ENCODE measurements around the gene LRBA.
A peak's percentile ranks its signal among the peaks of the same experiment; 100 is the strongest.

The LRBA gene

DNA sequence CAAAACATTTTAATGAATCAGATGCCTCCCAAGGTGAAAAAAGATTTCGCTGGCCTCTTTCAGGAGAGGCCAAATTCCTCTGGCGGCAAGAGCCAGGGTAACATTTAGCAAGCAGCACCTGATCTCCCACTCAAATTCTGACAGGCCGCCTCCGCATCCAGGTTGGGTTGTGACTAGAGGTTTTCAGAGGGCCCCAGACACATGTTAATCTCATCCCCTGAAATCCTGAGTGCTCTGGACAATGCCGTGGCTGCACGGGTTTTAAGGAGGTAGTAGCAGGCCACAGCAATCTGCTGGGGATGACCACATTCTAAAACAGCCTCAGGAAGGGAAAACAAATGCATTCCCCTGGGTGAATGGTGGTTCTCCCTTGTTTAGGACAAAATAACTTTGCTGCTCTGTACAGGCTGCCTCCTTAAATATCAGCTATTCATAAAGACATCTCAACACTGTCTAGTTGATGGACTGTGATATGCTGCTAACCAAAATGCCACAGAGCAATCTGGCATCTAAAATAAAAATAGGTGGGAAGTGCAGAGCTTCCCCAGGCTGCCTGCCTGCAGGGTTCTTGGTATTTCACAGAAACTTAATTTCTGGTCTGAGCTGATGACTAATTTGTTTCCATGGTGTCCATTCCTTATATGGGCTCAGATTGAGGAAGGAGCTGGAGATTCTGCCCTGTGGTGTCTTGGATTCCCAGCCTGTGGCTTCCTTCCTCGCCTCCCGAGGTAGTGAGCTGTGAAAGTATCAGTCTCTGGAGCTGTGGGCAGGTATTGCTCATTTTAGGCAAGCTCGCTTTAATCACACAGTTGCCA lies 734.8 kb downstream of the LRBA start:
- no peak for DNase-seq (ENCODE audit: low spot score)

DNA sequence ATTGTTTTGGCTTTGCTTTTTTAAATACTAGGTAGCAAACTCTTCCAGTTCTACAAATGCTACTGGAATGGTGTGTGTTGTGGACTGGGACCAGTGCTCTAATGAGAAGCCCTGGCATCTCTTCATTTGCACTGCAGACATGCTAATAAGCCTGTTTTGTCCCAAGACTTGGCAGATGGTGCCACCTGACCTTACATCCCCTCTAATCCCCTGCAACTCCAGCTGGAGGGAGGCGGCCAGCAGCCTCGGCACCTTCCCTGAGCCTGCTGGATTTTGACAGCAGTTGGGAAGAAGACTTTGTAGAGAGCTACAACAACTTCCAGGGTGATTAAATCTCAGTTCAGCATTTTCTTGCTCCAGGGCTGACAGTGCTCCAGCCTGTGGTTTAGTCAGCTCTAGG lies 736.9 kb downstream of the LRBA start:
- DNase-seq (ENCODE audit: low spot score): no peak

GRCh38 chr4:150268444-150268843 lies 746.6 kb downstream of the LRBA start:
- no peak for DNase-seq (ENCODE audit: low spot score)

DNA sequence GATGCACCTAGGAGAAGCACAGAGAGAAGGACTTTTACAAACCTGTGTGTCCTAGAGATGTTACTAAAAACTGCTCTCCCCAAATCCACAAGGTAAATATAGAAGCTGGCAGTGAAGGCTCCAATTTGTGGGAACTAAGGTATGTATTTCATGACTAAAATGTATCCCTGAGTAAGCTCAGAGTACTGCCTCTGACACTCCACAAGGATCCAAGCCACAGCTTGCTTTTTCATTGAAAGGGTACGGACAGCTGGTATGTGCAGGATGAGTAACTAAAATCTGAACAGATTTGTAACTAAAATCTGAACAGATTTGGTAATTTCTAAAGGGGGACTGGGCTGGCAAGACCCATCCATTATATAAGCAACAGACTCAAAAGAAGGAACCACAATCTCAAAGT lies 749.3 kb downstream of the LRBA start:
- no peak for DNase-seq (ENCODE audit: low spot score)

GRCh38 chr4:150264595-150265161 lies 750.4 kb downstream of the LRBA start:
- no peak for DNase-seq (ENCODE audit: low spot score)

- DNase-seq (ENCODE audit: low spot score): no peak
These were observed 752.5 kb downstream of the LRBA start for GRCh38 chr4:150262611-150263010.

DNA sequence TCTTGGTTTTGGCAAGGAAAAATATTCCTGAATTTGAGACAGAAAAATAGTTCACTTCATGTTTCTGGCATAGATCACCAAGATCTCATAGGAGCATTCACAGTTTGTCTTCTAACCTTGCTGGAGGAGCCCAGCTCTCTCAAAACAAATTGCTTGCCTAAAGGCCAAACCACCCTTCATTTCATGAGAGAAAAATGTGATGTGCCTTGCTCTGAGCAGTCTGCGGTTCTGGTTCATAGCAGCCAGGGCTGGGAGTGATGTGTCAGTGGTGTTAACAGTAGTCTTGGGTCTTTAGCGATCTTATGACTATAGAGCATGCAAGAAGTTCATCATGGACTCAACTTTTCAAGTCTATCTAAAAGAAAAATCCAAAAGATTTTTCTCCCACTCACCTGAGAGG lies 753.5 kb downstream of the LRBA start:
- DNase-seq (ENCODE audit: low spot score): no peak

- no peak for DNase-seq (ENCODE audit: low spot score)
These were observed 755.1 kb downstream of the LRBA start for GRCh38 chr4:150259861-150260567.

GRCh38 chr4:150258569-150258968 lies 756.5 kb downstream of the LRBA start:
- DNase-seq (ENCODE audit: low spot score): no peak

DNA sequence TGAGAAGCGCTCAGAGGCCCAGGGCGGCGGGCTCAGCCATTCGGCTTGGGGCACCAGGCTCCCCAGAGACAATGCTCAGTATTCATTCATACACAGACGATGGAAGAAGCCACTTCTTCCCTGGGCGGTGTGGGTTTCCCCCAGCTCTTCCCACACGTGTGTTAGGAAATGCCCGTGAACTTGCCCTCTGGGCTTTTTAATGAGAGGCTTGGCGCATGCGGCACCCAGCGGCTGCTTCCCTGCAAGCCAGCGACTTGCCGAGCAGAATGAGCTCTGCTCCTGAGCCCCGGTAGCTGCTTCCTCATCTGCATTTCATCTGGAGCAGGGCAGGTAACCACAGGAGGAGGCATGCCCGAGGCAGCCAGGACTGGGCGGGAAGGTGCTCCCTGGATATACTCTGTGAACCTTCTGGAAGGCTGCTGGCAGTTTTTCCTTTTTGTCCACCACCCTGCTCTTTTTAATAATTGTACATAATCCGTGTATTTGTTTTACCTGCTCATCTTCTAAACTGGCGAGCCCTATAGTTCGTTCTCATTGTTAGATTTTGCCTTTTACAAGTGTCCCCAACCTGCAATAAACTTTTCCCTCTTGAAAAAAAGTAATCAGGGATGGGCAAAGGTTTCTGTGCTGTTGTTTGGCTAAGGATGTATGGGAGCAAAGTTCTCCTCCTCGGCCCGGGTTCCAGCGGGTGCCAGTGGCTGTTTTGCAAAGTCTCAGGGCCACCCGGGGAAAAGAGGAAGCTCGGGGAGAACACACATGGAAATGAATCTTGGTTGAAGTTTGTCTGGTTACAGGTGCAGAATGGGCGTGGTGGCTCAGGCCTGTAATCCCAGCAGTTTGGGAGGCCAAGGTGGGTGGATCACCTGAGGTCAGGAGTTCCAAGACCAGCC lies 758.0 kb downstream of the LRBA start:
- no peak for DNase-seq (ENCODE audit: low spot score)

DNA sequence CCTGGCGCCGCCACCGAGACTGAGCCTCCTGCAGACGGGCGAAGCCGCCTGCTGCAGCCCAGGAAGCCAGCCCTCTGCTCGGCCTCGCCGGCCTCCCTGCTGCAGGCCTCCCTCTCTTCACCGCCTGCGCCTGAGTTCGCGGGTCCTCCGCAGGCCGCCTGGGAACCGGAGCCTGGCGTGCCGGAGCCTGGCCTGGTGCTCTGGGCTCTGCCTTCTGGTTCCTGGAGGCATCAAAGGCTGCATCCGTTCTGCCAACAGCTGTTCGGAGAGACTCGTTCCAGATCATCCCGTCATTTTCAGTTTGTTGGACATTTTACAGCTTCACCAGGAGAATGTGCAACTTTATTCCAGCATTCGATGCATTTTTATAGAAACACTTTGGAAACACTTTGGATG lies 758.9 kb downstream of the LRBA start:
- no peak for DNase-seq (ENCODE audit: low spot score)

- DNase-seq (ENCODE audit: low spot score): no peak
These were observed 759.4 kb downstream of the LRBA start for GRCh38 chr4:150255610-150256224.

DNA sequence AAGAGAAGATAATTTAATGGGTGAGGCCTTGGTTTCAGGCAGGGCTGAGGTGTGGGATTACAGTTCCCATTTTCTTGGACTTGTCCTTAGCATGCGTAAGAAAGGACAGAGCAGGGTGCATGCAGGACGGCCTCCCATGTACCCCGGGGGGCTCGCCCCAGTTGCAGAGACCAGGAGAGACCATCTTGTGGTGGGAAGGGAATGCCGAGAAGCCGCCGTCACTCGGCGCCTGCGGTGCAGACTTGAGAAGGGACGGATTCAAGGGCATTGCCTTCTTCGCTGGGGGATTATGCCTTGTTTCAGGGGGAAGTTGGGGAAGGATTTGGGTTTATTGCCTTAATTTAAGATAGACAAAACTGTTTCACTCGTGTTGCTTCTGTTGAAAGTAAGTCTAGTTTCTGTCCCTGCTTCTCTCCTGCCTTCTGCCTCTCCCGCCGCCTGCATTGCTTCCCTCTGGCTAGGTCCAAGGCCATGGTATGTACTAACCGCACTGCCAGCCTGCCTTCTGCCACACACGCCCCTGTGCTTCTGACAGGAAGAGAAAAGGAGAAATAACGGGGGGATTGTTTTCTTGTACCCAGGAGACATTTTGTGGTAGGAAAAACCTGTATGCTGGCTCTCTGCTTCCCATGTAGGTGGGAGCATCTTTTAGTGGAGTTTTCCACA lies 761.0 kb downstream of the LRBA start:
- no peak for DNase-seq (ENCODE audit: low spot score)

DNA sequence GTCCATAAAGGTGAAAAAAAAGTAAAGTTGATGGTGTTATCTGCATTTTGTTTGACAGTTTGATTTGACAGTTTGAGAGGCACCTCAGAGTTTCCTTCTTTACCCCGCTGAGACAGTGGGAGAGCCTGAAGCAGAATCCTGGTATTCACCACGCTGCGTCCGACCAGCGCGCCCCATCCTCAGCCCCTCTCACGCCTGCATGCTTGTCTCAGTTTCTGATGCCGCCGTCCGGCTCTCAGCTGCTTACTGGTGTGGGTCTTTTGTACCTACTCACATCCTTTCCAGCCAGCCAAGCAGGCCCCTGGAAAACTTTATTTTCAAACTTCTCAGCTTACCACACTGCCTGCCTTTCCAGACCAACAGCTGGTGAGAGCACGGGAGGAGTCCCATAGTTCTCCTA lies 761.7 kb downstream of the LRBA start:
- no peak for DNase-seq (ENCODE audit: low spot score)

DNA sequence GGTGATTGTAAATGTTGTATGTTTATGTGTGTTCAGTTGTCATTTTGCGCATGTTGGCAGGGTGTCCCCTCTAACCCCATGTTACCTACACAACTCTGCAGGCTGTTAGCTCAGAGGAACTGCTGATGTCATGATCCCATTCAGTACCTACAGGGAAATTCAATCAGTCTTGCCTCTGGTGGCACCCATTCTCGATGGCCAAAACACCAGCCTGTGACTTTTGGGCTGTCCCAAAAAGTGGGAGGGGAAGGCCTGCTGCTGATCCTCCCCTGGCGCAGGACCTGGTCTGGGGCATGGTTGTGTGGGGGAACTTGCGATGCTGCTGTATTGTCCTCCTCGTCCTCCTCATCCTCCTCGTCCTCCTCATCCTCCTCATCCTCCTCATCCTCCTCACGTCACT lies 762.3 kb downstream of the LRBA start:
- no peak for DNase-seq (ENCODE audit: low spot score)

- DNase-seq (ENCODE audit: low spot score): no peak
These were observed 762.8 kb downstream of the LRBA start for GRCh38 chr4:150252306-150252705.

- DNase-seq (ENCODE audit: low spot score): peak; percentile 41
These were observed 763.3 kb downstream of the LRBA start for GRCh38 chr4:150251752-150252190.

DNA sequence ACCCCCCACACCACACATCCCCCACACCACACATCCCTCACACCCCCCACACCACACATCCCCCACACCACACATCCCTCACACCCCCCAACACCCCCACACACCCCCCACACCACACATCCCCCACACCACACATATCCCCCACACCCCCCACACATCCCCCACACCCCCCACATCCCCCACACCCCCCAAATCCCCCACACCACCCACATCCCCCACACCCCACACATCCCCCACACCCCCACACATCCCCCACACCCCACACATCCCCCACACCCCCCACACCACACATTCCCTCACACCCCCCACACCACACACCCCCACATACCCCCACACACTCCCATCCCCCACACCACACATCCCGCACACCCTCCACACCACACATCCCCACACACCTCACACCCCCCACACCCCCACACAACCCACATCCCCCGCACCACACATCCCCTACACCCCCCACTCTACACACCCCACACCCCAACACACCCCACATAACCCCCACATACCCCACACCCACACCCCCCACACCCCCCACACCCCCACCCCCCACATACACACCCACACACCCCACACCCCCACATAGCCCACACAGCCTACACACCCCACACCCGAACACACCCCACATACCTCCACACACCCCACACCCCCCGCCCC lies 764.0 kb downstream of the LRBA start:
- no peak for DNase-seq (ENCODE audit: low spot score)

DNA sequence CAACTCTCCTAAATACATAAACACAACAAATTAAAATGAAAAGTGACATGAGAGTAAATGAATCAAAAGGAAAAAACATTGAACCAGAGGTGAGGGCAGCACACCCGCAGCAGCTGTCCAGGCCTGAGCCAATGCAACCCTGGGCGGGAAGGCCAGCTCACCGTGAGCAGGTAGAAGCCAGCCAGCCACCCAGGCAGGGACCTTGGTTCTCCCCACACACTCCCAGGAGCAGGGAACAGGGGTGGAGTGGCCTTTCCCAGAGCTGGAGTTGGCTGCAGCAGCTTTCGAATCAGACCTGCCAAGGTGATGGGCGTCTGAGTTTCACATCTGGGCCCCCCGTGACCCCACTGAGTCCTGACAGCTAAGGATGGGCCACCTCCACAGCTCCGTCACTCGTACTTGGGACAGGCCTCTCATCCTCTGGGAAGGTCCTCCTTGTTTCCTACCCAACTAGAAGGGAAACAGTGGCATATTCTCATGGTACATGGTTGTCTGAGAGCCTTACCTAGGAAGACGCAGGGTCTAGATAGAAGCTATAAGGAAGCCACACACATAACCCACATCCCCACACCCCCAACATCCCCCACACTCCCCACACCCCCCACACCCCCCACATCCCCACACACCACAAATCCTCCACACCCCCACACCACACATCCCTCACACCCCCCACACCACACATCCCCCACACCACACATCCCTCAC lies 764.6 kb downstream of the LRBA start:
- DNase-seq (ENCODE audit: low spot score): no peak

DNA sequence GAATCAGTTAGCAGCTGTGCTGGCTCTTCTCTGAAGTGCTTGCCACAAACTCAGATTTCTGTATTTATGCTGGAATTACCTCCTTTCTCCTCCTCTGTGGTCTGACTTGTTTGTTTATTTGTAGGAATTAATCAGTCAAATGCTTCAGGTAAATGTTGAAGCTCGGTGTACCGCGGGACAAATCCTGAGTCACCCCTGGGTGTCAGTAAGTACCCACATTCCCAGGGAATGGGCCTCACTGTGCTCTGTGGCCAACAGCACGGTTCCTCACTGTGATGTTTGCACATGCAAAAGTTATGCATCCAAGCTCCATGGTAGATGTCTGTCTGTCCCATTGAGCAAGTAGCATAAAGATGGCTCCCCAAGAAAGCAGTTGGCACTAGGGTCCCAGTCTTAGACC lies 766.9 kb downstream of the LRBA start:
- DNase-seq (ENCODE audit: low spot score): no peak
